A673 (cell line): ENCODE results near the gene SORCS1.

Experiments used
- CTCF ChIP-seq: fragments of 300-800, 200-600 bp; sonication (generic); conservative IDR thresholded peaks from 2 replicates; pipeline ENCODE4 v1.5.1; 2017; ENCODE audit warnings: low read depth, mild to moderate bottlenecking, antibody characterized with exemption, low read length, moderate library complexity, mixed read lengths
- EZH2 ChIP-seq: fragments of 200-600 bp; sonication (generic); IDR thresholded peaks from 2 replicates; pipeline ENCODE4 v1.6.1; 2017; ENCODE audit warnings: borderline replicate concordance, low read depth, mild to moderate bottlenecking, mixed read lengths, antibody characterized with exemption, low read length; ENCODE audit not compliant: poor library complexity, severe bottlenecking

GRCh38 chr10:107163076-107163855 lies 1.2 kb downstream of the SORCS1 start:
- TF ChIP-seq CTCF (no peak), EZH2 (no peak)
